GM19351 (cell line): ENCODE data around the gene DNPH1.

ENCODE experiments used
- ATAC-seq: cut with Tn5 transposase; IDR thresholded peaks from one replicate; pipeline ENCODE4 v1.9.1; 2021; ENCODE audit warnings: mild to moderate bottlenecking, moderate library complexity; ENCODE audit not compliant: unreplicated experiment

The DNPH1 gene

GRCh38 chr6:43264599-43265145, 35.4 kb upstream of the DNPH1 start:
- ATAC-seq: no peak

- peak; percentile 81 for ATAC-seq
These were observed 34.3 kb upstream of the DNPH1 start for GRCh38 chr6:43263314-43264178.

GRCh38 chr6:43262780-43263313, 33.6 kb upstream of the DNPH1 start:
- ATAC-seq: no peak

GRCh38 chr6:43262000-43262779, 32.9 kb upstream of the DNPH1 start:
- ATAC-seq: no peak

- ATAC-seq: no peak
These were observed 31.9 kb upstream of the DNPH1 start for GRCh38 chr6:43261198-43261597.

GRCh38 chr6:43260791-43261190, 31.5 kb upstream of the DNPH1 start:
- ATAC-seq: no peak

GRCh38 chr6:43258807-43259686, 29.8 kb upstream of the DNPH1 start:
- ATAC-seq: no peak

- ATAC-seq: no peak
These were observed 28.9 kb upstream of the DNPH1 start for GRCh38 chr6:43258180-43258579.

GRCh38 chr6:43257367-43258145, 28.3 kb upstream of the DNPH1 start:
- ATAC-seq: no peak

GRCh38 chr6:43256670-43257366, 27.5 kb upstream of the DNPH1 start:
- no peak for ATAC-seq

GRCh38 chr6:43255408-43256054, 26.2 kb upstream of the DNPH1 start:
- ATAC-seq: no peak

- ATAC-seq: no peak
These were observed 25.6 kb upstream of the DNPH1 start for GRCh38 chr6:43254846-43255245.

GRCh38 chr6:43254138-43254817, 25.0 kb upstream of the DNPH1 start:
- no peak for ATAC-seq

- ATAC-seq: no peak
These were observed 24.1 kb upstream of the DNPH1 start for GRCh38 chr6:43253401-43253800.

GRCh38 chr6:43250992-43251373, 21.7 kb upstream of the DNPH1 start:
- no peak for ATAC-seq

- no peak for ATAC-seq
These were observed 19.5 kb upstream of the DNPH1 start for GRCh38 chr6:43248791-43249190.

GRCh38 chr6:43248101-43248500, 18.8 kb upstream of the DNPH1 start:
- ATAC-seq: no peak
